Measurements from ENCODE around the gene TNRC18.

The TNRC18 gene

GRCh38 chr7:5452937-5453540, 29.4 kb upstream of the TNRC18 start:
- DNase-seq (ENCODE audit: low spot score), result no peak
- in situ Hi-C loops (cut with MboI; ENCODE audit: low sequenced_read_pairs, unreplicated experiment), result no loop called here
- no peak for TF ChIP-seq CTCF (IDR thresholded peaks at IDR 0.05; ENCODE audit: borderline replicate concordance, control extremely low read depth, extremely low read depth, insufficient read depth, missing control alignments)

- in situ Hi-C loops (cut with MboI; ENCODE audit: low sequenced_read_pairs, unreplicated experiment), result no loop called here
- no peak for TF ChIP-seq CTCF (IDR thresholded peaks at IDR 0.05; ENCODE audit: borderline replicate concordance, control extremely low read depth, extremely low read depth, insufficient read depth, missing control alignments)
- no peak for DNase-seq (ENCODE audit: low spot score)
Measured at GRCh38 chr7:5452470-5452899, 28.9 kb upstream of the TNRC18 start.

GRCh38 chr7:5451391-5451790, 27.8 kb upstream of the TNRC18 start:
- no peak for TF ChIP-seq CTCF (IDR thresholded peaks at IDR 0.05; ENCODE audit: borderline replicate concordance, control extremely low read depth, extremely low read depth, insufficient read depth, missing control alignments)
- in situ Hi-C loops (cut with MboI; ENCODE audit: low sequenced_read_pairs, unreplicated experiment), result no loop called here

GRCh38 chr7:5450549-5451327, 27.1 kb upstream of the TNRC18 start:
- in situ Hi-C loops (cut with MboI; ENCODE audit: low sequenced_read_pairs, unreplicated experiment), result no loop called here
- TF ChIP-seq CTCF (IDR thresholded peaks at IDR 0.05; ENCODE audit: borderline replicate concordance, control extremely low read depth, extremely low read depth, insufficient read depth, missing control alignments), result peak; percentile 65
- DNase-seq (ENCODE audit: low spot score), result peak; percentile 79

More at GRCh38 chr7:5451391-5451790, 27.8 kb upstream of the TNRC18 start:
- DNase-seq (ENCODE audit: low spot score), result no peak

- no peak for DNase-seq (ENCODE audit: low spot score)
- TF ChIP-seq CTCF (IDR thresholded peaks at IDR 0.05; ENCODE audit: borderline replicate concordance, control extremely low read depth, extremely low read depth, insufficient read depth, missing control alignments), result no peak
- in situ Hi-C loops (cut with MboI; ENCODE audit: low sequenced_read_pairs, unreplicated experiment), result no loop called here
Measured at GRCh38 chr7:5448378-5449037, 24.9 kb upstream of the TNRC18 start.

GRCh38 chr7:5445981-5446594, 22.5 kb upstream of the TNRC18 start:
- no peak for DNase-seq (ENCODE audit: low spot score)
- in situ Hi-C loops (cut with MboI; ENCODE audit: low sequenced_read_pairs, unreplicated experiment), result no loop called here
- TF ChIP-seq CTCF (IDR thresholded peaks at IDR 0.05; ENCODE audit: borderline replicate concordance, control extremely low read depth, extremely low read depth, insufficient read depth, missing control alignments), result no peak
